A549 (cell line): Measurements from ENCODE around the gene AKR1E2.

Experiments used
- CEBPB ChIP-seq, 2 experiments: fragments of >200 bp in 1 of 2; sonication (Bioruptor Twin) in 1 of 2; formaldehyde crosslinking in 1 of 2; IDR thresholded peaks; 2 replicates each; pipeline ENCODE4 v1.6.1; 2012 to 2016
- CHD4 ChIP-seq: fragments of 200-600 bp; sonication (generic); IDR thresholded peaks from 2 replicates; pipeline ENCODE4 v1.6.1; 2016; ENCODE audit warnings: antibody characterized with exemption, mild to moderate bottlenecking, borderline replicate concordance
- CTCF ChIP-seq: fragments of >200 bp; sonication (Bioruptor Twin); formaldehyde crosslinking; IDR thresholded peaks from 3 replicates; pipeline ENCODE4 v1.5.1; 2016
- ESRRA ChIP-seq: fragments of 150-350 bp; IDR thresholded peaks from 2 replicates; pipeline ENCODE4 v1.6.1; 2014; ENCODE audit warnings: mild to moderate bottlenecking, low read length, borderline replicate concordance
- FOSL2 ChIP-seq, 2 experiments: fragments of 450-650 bp in 1 of 2; fragments of >200 bp in 1 of 2; sonication (Bioruptor Twin) in 1 of 2; formaldehyde crosslinking; IDR thresholded peaks; 2 replicates each; pipeline versions ENCODE4 v1.5.0 to v1.6.1; 2016 to 2020; ENCODE audit warnings: mild to moderate bottlenecking in 1 of 2, moderate library complexity in 1 of 2
- KDM1A ChIP-seq: fragments of 200-600 bp; sonication (generic); IDR thresholded peaks from 2 replicates; pipeline ENCODE4 v1.6.1; 2016; ENCODE audit warnings: low read depth, mild to moderate bottlenecking
- MAX ChIP-seq: IDR thresholded peaks from 2 replicates; pipeline ENCODE4 v1.6.1; 2012
- MAZ ChIP-seq: fragments of 150-350 bp; IDR thresholded peaks from 2 replicates; pipeline ENCODE4 v1.6.1; 2014; ENCODE audit warnings: antibody characterized with exemption, low read depth, low read length, borderline replicate concordance
- MYC ChIP-seq: IDR thresholded peaks from 2 replicates; pipeline ENCODE4 v1.6.1; 2012; ENCODE audit warnings: mild to moderate bottlenecking, inconsistent platforms, low read length, improper control_type of control experiment, borderline replicate concordance
- POLR2A ChIP-seq: IDR thresholded peaks from 2 replicates; pipeline ENCODE4 v1.6.1; 2012; ENCODE audit warnings: mild to moderate bottlenecking, low read length
- REST ChIP-seq: fragments of 200-600 bp; sonication (generic); IDR thresholded peaks from 2 replicates; pipeline ENCODE4 v1.6.1; 2016; ENCODE audit warnings: antibody characterized with exemption, mild to moderate bottlenecking, moderate library complexity
- ZFP36 ChIP-seq: fragments of 450-650 bp; IDR thresholded peaks from 2 replicates; pipeline ENCODE4 v1.6.1; 2014; ENCODE audit warnings: borderline replicate concordance; ENCODE audit not compliant: partially characterized antibody
- TF ChIP-seq, protein P1 (sequence below): fragments of 250-450 bp; sonication (Bioruptor Pico); IDR thresholded peaks from 2 replicates; pipeline ENCODE4 v1.5.0; 2021; ENCODE audit warnings: mild to moderate bottlenecking, moderate library complexity, borderline replicate concordance

DNA sequence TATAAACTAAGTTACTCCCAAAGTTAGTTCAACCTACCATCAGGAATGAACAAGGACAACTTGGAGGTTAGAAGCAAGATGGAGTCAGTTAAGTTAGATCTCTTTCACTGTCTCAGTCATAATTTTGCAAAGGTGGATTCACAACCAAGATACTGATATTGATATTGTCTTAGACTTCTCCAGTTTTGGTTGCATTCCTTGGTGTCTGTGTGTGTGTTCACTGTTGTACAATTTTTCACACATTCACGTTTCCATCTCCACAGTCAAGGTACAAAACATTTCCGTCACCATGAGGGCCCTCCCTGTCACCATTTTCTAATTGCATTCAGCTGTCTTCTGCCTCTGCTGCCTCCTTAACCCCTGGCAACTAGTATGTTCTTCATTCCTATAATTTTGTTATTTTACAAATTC is 41.1 kb downstream of the AKR1E2 start:
- no peak for TF ChIP-seq MAX
- TF ChIP-seq FOSL2 (IDR thresholded peaks at IDR 0.05), result no peak
- TF ChIP-seq FOSL2 (CRISPR knock-in tag; IDR thresholded peaks at IDR 0.05), result no peak
- TF ChIP-seq CTCF, result no peak
- TF ChIP-seq ZFP36, result no peak
- TF ChIP-seq MAZ, result no peak
- no peak for TF ChIP-seq CHD4
- no peak for TF ChIP-seq CEBPB (IDR thresholded peaks at IDR 0.05)
- TF ChIP-seq KDM1A, result no peak
- TF ChIP-seq REST, result no peak
- TF ChIP-seq, protein P1, sequence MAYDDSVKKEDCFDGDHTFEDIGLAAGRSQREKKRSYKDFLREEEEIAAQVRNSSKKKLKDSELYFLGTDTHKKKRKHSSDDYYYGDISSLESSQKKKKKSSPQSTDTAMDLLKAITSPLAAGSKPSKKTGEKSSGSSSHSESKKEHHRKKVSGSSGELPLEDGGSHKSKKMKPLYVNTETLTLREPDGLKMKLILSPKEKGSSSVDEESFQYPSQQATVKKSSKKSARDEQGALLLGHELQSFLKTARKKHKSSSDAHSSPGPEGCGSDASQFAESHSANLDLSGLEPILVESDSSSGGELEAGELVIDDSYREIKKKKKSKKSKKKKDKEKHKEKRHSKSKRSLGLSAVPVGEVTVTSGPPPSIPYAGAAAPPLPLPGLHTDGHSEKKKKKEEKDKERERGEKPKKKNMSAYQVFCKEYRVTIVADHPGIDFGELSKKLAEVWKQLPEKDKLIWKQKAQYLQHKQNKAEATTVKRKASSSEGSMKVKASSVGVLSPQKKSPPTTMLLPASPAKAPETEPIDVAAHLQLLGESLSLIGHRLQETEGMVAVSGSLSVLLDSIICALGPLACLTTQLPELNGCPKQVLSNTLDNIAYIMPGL (CRISPR knock-in tag), result no peak
- TF ChIP-seq MYC, result no peak
- no peak for TF ChIP-seq POLR2A
- TF ChIP-seq ESRRA, result no peak
